ENCODE data around the gene RAB26. TPM values are rescaled to one million over a fixed set of nuclear protein-coding genes. Genes with fewer than 3 reads are reported as not detected.

The RAB26 gene
- total and polyA plus RNA-seq, 2 experiments from 2014 or later = 4.1 to 8.7 TPM

DNA sequence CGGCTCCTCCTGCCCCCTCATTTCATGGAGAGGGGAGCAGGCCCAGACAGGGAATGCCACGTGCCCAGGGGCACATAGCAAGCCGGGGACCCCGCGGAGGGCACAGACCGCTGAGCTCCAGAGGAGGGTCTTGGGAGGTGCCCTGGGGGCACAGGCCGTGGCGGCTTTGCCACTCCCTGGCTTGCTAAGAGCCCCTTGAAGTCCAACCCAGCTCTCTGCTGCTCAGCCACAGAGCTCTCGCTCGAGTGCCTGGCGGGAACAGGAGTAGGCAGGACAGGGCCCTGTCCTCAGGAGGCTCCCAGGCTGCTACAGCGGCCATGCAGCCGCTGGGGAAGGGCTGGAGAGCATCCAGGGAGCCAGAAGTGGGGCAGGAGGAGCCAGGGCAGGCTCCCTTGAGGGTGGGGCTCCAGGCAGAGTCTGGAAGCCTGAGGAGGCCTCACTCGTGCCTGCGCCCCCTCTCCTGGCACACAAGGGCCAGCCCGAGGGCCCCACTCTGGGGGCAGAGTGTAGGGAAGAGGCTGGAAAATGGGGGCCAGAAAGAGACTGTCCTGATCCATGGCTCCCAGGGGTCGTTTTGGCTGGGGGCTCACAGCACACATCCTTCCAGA is 4.4 kb upstream of the RAB26 start (continued):
- TF ChIP-seq, protein P1, sequence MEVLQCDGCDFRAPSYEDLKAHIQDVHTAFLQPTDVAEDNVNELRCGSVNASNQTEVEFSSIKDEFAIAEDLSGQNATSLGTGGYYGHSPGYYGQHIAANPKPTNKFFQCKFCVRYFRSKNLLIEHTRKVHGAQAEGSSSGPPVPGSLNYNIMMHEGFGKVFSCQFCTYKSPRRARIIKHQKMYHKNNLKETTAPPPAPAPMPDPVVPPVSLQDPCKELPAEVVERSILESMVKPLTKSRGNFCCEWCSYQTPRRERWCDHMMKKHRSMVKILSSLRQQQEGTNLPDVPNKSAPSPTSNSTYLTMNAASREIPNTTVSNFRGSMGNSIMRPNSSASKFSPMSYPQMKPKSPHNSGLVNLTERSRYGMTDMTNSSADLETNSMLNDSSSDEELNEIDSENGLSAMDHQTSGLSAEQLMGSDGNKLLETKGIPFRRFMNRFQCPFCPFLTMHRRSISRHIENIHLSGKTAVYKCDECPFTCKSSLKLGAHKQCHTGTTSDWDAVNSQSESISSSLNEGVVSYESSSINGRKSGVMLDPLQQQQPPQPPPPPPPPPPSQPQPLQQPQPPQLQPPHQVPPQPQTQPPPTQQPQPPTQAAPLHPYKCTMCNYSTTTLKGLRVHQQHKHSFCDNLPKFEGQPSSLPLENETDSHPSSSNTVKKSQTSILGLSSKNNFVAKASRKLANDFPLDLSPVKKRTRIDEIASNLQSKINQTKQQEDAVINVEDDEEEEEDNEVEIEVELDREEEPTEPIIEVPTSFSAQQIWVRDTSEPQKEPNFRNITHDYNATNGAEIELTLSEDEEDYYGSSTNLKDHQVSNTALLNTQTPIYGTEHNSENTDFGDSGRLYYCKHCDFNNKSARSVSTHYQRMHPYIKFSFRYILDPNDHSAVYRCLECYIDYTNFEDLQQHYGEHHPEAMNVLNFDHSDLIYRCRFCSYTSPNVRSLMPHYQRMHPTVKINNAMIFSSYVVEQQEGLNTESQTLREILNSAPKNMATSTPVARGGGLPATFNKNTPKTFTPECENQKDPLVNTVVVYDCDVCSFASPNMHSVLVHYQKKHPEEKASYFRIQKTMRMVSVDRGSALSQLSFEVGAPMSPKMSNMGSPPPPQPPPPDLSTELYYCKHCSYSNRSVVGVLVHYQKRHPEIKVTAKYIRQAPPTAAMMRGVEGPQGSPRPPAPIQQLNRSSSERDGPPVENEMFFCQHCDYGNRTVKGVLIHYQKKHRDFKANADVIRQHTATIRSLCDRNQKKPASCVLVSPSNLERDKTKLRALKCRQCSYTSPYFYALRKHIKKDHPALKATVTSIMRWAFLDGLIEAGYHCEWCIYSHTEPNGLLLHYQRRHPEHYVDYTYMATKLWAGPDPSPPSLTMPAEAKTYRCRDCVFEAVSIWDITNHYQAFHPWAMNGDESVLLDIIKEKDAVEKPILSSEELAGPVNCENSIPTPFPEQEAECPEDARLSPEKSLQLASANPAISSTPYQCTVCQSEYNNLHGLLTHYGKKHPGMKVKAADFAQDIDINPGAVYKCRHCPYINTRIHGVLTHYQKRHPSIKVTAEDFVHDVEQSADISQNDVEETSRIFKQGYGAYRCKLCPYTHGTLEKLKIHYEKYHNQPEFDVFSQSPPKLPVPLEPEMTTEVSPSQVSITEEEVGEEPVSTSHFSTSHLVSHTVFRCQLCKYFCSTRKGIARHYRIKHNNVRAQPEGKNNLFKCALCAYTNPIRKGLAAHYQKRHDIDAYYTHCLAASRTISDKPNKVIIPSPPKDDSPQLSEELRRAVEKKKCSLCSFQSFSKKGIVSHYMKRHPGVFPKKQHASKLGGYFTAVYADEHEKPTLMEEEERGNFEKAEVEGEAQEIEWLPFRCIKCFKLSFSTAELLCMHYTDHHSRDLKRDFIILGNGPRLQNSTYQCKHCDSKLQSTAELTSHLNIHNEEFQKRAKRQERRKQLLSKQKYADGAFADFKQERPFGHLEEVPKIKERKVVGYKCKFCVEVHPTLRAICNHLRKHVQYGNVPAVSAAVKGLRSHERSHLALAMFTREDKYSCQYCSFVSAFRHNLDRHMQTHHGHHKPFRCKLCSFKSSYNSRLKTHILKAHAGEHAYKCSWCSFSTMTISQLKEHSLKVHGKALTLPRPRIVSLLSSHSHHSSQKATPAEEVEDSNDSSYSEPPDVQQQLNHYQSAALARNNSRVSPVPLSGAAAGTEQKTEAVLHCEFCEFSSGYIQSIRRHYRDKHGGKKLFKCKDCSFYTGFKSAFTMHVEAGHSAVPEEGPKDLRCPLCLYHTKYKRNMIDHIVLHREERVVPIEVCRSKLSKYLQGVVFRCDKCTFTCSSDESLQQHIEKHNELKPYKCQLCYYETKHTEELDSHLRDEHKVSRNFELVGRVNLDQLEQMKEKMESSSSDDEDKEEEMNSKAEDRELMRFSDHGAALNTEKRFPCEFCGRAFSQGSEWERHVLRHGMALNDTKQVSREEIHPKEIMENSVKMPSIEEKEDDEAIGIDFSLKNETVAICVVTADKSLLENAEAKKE (CRISPR knock-in tag; IDR thresholded peaks at IDR 0.05) = no peak
- TF ChIP-seq, protein P2, sequence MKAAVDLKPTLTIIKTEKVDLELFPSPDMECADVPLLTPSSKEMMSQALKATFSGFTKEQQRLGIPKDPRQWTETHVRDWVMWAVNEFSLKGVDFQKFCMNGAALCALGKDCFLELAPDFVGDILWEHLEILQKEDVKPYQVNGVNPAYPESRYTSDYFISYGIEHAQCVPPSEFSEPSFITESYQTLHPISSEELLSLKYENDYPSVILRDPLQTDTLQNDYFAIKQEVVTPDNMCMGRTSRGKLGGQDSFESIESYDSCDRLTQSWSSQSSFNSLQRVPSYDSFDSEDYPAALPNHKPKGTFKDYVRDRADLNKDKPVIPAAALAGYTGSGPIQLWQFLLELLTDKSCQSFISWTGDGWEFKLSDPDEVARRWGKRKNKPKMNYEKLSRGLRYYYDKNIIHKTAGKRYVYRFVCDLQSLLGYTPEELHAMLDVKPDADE (IDR thresholded peaks at IDR 0.05) = no peak
- TF ChIP-seq POLR2AphosphoS5 (IDR thresholded peaks at IDR 0.05; ENCODE audit: low read depth) (no peak), ZNF114 (CRISPR knock-in tag; IDR thresholded peaks at IDR 0.05) (no peak)

DNA sequence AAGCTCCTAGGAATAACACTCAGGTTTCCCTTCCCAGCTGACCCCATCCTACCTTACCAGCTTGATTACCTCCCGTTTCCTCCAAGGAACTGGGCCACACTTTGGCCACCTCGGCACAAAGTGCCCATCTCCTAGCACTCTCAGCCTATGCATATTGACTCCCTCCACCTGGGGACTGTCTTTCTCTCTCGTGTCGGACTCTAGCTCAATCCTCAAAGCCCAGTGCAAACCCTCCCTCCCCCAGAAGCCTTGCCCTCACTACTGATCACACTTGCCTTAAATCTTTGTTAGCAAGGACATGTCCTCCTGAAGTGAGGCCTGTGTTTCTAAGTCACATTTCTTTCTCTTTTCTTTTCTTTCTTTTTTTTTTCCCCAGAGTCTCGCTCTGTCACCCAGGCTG is 2.6 kb upstream of the RAB26 start:
- H3K27me3 ChIP-seq (ENCODE audit: insufficient read depth) = peaks cover 9% of the 10 kb centered on the region; the same call in 1 of the 2 replicates
- Mint-ChIP-seq H3K4me3 (no peak overlapping the region), H3K27ac (no peak overlapping the region), H3K36me3 (ENCODE audit: low read depth) (no peaks in the 10 kb centered on the region), H3K27me3 (ENCODE audit: insufficient read depth, low read depth, poor library complexity) (peaks cover 28% of the 10 kb centered on the region), H3K9me3 (no peaks in the 10 kb centered on the region), H3K4me1 (peaks cover 11% of the 10 kb centered on the region; the same call in 2 of the 3 replicates)
- H3K27ac ChIP-seq (ENCODE audit: low read depth) = no peak overlapping the region
- H3K36me3 ChIP-seq (ENCODE audit: insufficient read depth) = no peaks in the 10 kb centered on the region
- H4K20me1 ChIP-seq (replicated peaks; ENCODE audit: insufficient read depth) = no peaks in the 10 kb centered on the region
- H3K79me2 ChIP-seq (replicated peaks; ENCODE audit: insufficient read depth) = no peaks in the 10 kb centered on the region
- peaks cover 24% of the 10 kb centered on the region for H3F3A ChIP-seq (replicated peaks; ENCODE audit: low read depth)
- H3K9me2 ChIP-seq (ENCODE audit: insufficient read depth) = no peaks in the 10 kb centered on the region
- H3K4me2 ChIP-seq = no peak overlapping the region
- no peak overlapping the region for H3K4me3 ChIP-seq
- no peak overlapping the region for H2AFZ ChIP-seq
- peaks cover 10% of the 10 kb centered on the region for H3K4me1 ChIP-seq (ENCODE audit: insufficient read depth)
- ATAC-seq (no peak), DNase-seq (ENCODE audit: low spot score) (peak; percentile 0)
- TF ChIP-seq, protein P3, sequence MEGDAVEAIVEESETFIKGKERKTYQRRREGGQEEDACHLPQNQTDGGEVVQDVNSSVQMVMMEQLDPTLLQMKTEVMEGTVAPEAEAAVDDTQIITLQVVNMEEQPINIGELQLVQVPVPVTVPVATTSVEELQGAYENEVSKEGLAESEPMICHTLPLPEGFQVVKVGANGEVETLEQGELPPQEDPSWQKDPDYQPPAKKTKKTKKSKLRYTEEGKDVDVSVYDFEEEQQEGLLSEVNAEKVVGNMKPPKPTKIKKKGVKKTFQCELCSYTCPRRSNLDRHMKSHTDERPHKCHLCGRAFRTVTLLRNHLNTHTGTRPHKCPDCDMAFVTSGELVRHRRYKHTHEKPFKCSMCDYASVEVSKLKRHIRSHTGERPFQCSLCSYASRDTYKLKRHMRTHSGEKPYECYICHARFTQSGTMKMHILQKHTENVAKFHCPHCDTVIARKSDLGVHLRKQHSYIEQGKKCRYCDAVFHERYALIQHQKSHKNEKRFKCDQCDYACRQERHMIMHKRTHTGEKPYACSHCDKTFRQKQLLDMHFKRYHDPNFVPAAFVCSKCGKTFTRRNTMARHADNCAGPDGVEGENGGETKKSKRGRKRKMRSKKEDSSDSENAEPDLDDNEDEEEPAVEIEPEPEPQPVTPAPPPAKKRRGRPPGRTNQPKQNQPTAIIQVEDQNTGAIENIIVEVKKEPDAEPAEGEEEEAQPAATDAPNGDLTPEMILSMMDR (conservative IDR thresholded peaks at IDR 0.05; ENCODE audit: low read depth in 2 of 2) = no peak
- TF ChIP-seq EZH2 (IDR thresholded peaks at IDR 0.05; ENCODE audit: low read depth, unreplicated experiment) (no peak), POLR2AphosphoS5 (IDR thresholded peaks at IDR 0.05; ENCODE audit: low read depth) (no peak), STAT1 (IDR thresholded peaks at IDR 0.05; ENCODE audit: unreplicated experiment) (no peak), ZNF114 (CRISPR knock-in tag; IDR thresholded peaks at IDR 0.05) (no peak), JUNB (IDR thresholded peaks at IDR 0.05; ENCODE audit: unreplicated experiment) (no peak), NANOG (IDR thresholded peaks at IDR 0.05; ENCODE audit: borderline replicate concordance) (no peak)
- TF ChIP-seq, protein P4, sequence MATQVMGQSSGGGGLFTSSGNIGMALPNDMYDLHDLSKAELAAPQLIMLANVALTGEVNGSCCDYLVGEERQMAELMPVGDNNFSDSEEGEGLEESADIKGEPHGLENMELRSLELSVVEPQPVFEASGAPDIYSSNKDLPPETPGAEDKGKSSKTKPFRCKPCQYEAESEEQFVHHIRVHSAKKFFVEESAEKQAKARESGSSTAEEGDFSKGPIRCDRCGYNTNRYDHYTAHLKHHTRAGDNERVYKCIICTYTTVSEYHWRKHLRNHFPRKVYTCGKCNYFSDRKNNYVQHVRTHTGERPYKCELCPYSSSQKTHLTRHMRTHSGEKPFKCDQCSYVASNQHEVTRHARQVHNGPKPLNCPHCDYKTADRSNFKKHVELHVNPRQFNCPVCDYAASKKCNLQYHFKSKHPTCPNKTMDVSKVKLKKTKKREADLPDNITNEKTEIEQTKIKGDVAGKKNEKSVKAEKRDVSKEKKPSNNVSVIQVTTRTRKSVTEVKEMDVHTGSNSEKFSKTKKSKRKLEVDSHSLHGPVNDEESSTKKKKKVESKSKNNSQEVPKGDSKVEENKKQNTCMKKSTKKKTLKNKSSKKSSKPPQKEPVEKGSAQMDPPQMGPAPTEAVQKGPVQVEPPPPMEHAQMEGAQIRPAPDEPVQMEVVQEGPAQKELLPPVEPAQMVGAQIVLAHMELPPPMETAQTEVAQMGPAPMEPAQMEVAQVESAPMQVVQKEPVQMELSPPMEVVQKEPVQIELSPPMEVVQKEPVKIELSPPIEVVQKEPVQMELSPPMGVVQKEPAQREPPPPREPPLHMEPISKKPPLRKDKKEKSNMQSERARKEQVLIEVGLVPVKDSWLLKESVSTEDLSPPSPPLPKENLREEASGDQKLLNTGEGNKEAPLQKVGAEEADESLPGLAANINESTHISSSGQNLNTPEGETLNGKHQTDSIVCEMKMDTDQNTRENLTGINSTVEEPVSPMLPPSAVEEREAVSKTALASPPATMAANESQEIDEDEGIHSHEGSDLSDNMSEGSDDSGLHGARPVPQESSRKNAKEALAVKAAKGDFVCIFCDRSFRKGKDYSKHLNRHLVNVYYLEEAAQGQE (IDR thresholded peaks at IDR 0.05; ENCODE audit: unreplicated experiment) = no peak

All from GM23338 (cell line).